Progenitor cell of endocrine pancreas (in vitro differentiated cells): ENCODE measurements around the gene SIPA1. TPM values are rescaled to one million over a fixed set of nuclear protein-coding genes. Genes with fewer than 3 reads are reported as not detected.

Experiments used
- DNase-seq: peaks from one replicate; pipeline ENCODE4 v3.0.0; 2021; ENCODE audit warnings: low spot score; ENCODE audit not compliant: unreplicated experiment
- H3K27ac Mint-ChIP-seq: 2 replicates; pipeline ENCODE4 v1.8.0; 2021; ENCODE audit warnings: mild to moderate bottlenecking, moderate library complexity, mixed read lengths
- H3K27me3 Mint-ChIP-seq: 2 replicates; pipeline ENCODE4 v1.8.0; 2021; ENCODE audit warnings: mixed read lengths
- H3K36me3 Mint-ChIP-seq: 2 replicates; pipeline ENCODE4 v1.8.0; 2022; ENCODE audit warnings: mixed read lengths; ENCODE audit not compliant: insufficient read depth
- H3K4me1 Mint-ChIP-seq: 2 replicates; pipeline ENCODE4 v1.8.0; 2021; ENCODE audit warnings: low read depth, mixed read lengths
- H3K4me3 Mint-ChIP-seq: 2 replicates; pipeline ENCODE4 v1.8.0; 2021; ENCODE audit warnings: low read depth, mild to moderate bottlenecking, moderate library complexity, mixed read lengths
- H3K9me3 Mint-ChIP-seq: 2 replicates; pipeline ENCODE4 v1.8.0; 2021; ENCODE audit warnings: low read depth, mixed read lengths
- total RNA-seq: library from RNA; stranded (reverse); gene quantifications from 2 replicates; pipeline ENCODE4 v1.2.1, GENCODE V29; 2021
- TF ChIP-seq, protein P1 (sequence below): fragments of 200-600 bp; sonication (generic); IDR thresholded peaks from one replicate; pipeline ENCODE4 v1.5.0; 2021; ENCODE audit warnings: antibody characterized with exemption, mild to moderate bottlenecking; ENCODE audit not compliant: unreplicated experiment

Gene SIPA1
- total RNA-seq, 1 donor from 2014 or later = 19.5 TPM

DNA sequence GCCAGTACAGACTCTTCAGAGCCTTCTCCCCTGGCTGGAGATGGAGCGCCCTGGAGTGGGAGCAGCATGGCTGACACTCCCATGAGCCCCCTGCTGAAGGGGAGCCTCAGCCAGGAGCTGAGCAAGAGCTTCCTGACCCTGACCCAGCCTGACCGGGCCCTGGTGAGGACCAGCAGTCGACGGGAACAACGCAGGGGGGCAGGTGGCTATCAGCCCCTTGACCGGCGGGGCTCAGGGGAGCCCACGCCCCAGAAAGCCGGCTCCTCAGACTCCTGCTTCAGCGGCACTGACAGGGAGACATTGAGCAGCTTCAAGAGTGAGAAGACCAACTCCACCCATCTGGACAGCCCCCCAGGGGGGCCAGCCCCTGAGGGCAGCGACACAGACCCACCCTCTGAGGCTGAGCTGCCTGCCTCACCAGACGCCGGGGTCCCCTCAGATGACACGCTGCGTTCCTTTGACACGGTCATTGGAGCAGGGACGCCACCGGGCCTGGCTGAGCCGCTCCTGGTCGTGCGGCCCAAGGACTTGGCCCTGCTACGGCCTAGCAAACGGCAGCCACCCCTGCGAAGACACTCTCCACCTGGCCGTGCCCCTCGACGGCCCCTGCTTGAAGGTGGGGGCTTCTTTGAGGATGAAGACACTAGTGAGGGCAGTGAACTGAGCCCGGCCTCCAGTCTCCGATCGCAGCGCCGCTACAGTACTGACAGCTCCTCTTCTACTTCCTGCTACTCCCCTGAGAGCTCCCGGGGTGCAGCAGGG, 19.7 kb upstream of the SIPA1 start:
- Mint-ChIP-seq H3K9me3 (no peaks in the 10 kb centered on the region), H3K36me3 (peaks cover 6% of the 10 kb centered on the region), H3K27me3 (no peaks in the 10 kb centered on the region), H3K4me3 (no peak overlapping the region), H3K4me1 (peaks cover 10% of the 10 kb centered on the region), H3K27ac (no peak overlapping the region)
- DNase-seq = no peak
- TF ChIP-seq, protein P1, sequence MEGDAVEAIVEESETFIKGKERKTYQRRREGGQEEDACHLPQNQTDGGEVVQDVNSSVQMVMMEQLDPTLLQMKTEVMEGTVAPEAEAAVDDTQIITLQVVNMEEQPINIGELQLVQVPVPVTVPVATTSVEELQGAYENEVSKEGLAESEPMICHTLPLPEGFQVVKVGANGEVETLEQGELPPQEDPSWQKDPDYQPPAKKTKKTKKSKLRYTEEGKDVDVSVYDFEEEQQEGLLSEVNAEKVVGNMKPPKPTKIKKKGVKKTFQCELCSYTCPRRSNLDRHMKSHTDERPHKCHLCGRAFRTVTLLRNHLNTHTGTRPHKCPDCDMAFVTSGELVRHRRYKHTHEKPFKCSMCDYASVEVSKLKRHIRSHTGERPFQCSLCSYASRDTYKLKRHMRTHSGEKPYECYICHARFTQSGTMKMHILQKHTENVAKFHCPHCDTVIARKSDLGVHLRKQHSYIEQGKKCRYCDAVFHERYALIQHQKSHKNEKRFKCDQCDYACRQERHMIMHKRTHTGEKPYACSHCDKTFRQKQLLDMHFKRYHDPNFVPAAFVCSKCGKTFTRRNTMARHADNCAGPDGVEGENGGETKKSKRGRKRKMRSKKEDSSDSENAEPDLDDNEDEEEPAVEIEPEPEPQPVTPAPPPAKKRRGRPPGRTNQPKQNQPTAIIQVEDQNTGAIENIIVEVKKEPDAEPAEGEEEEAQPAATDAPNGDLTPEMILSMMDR = no peak

DNA sequence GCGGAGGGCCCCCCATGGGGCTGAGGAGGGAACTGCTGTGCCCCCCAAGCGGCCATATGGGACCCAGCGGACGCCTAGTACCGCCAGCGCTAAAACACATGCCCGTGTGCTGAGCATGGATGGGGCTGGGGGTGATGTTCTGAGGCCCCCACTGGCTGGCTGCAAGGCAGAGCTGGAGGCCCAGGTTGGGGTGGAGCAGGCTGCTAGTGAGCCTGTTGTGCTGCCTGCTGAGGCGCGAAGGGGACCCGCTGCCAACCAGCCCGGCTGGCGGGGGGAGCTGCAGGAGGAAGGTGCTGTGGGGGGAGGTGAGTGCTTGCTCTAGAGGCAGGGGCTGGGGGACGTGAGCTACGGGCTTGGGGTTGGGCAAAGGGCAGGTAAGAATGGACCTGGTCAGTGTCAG, 19.1 kb upstream of the SIPA1 start:
- H3K4me3 Mint-ChIP-seq = no peak overlapping the region

DNA sequence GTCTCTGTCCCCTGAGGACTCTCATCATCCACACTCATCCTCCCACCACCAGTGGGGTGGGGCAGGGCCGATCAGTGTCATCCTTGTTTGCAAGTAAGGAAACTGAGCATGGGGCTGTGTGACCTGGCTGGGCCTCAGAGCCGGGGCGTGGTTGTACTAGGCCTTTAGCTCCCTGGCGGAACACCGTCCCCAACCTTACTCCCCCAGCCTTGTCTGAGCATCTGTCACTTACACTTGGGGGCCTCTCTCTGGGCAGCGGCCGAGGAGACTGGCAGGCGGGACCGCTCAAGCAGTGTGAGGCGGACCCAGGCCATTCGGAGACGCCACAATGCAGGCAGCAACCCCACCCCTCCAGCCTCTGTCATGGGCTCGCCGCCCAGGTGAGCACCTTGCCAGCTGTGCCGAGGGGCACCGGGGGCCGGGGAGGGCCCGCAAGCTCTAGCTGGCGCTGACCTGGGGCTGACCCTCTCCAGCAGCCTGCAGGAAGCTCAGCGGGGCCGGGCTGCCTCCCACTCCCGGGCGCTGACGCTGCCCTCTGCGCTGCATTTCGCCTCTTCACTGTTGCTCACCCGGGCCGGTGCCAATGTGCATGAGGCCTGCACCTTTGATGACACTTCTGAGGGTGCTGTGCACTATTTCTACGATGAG, 18.5 kb upstream of the SIPA1 start:
- Mint-ChIP-seq H3K4me3 (no peak overlapping the region), H3K4me1 (peaks cover 8% of the 10 kb centered on the region), H3K27ac (no peak overlapping the region), H3K27me3 (no peaks in the 10 kb centered on the region), H3K9me3 (no peaks in the 10 kb centered on the region), H3K36me3 (peaks cover 6% of the 10 kb centered on the region)
- TF ChIP-seq, protein P1 = no peak
- no peak for DNase-seq

More for the DNA sequence above, 19.1 kb upstream of the SIPA1 start:
- no peak for DNase-seq
- peaks cover 6% of the 10 kb centered on the region for H3K36me3 Mint-ChIP-seq
- no peak overlapping the region for H3K27ac Mint-ChIP-seq
- H3K4me1 Mint-ChIP-seq = peaks cover 8% of the 10 kb centered on the region
- H3K27me3 Mint-ChIP-seq = no peaks in the 10 kb centered on the region
- H3K9me3 Mint-ChIP-seq = no peaks in the 10 kb centered on the region
- TF ChIP-seq, protein P1 = no peak

DNA sequence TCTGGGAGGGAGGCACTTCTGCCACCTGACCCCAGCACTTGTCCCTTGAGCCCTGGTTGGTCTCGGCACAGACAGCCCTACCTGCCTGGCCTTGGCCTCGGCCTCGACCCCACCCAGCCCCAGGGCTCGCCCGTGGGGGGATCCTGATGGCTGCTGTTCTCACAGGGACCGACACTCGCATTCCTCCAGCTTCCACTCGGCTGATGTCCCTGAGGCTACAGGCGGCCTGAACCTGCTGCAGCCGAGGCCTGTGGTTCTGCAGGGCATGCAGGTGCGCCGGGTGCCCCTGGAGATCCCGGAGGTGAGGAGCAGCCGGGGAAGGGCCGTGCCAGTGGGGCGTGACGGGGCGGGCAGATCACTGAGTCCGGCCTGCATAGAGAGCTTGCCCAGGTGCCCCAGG, 17.2 kb upstream of the SIPA1 start:
- H3K36me3 Mint-ChIP-seq = peaks cover 6% of the 10 kb centered on the region
- TF ChIP-seq, protein P1 = no peak
- no peak for DNase-seq
- no peaks in the 10 kb centered on the region for H3K9me3 Mint-ChIP-seq
- peaks cover 8% of the 10 kb centered on the region for H3K4me1 Mint-ChIP-seq
- H3K27me3 Mint-ChIP-seq = no peaks in the 10 kb centered on the region
- no peak overlapping the region for H3K4me3 Mint-ChIP-seq
- H3K27ac Mint-ChIP-seq = no peak overlapping the region

DNA sequence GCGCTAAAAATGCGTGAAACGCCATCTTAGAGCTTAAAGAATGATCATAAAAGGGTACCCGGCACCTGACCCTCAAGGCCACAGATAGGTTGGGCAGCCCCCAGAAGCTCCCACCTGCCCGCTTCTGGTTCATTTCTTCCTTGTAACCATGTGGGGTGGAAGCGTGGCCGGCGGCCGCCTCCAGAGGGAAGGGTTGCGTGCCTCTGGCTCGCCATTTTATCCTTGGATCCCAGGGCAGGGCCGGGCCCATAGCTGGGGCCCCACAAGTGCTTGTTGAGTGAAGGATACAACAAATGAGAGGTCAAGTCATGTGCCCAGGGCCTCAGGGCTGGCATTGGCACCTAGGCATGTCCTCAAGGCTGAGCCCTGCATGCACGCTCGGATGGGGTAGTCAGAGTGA, 16.4 kb upstream of the SIPA1 start:
- Mint-ChIP-seq H3K27ac (no peak overlapping the region), H3K4me1 (peaks cover 5% of the 10 kb centered on the region), H3K36me3 (peaks cover 8% of the 10 kb centered on the region), H3K27me3 (no peaks in the 10 kb centered on the region), H3K9me3 (no peaks in the 10 kb centered on the region), H3K4me3 (no peak overlapping the region)
- no peak for DNase-seq
- TF ChIP-seq, protein P1 = no peak
